HEK293 (cell line): ENCODE data around the gene PDE6B.

Source experiments
- CTCF ChIA-PET: fragments of 350-600 bp; formaldehyde crosslinking; extraction: SDS; loops from one replicate; lab custom pipeline; 2021; ENCODE audit warnings: antibody characterized with exemption; lab: Yijun Ruan, JAX
- POLR2A ChIA-PET: fragments of 300-600 bp; formaldehyde crosslinking; extraction: SDS; loops from one replicate; lab custom pipeline; 2020; ENCODE audit warnings: antibody characterized with exemption, inconsistent platforms; lab: Yijun Ruan, JAX
- H3K27ac ChIP-seq: fragments of 200-500 bp; sonication (Bioruptor generic); 2 replicates; pipeline ENCODE4 v1.5.1; 2014; ENCODE audit warnings: low read depth, low read length, control low read depth, inconsistent platforms; ENCODE audit errors: extremely low read depth
- H3K36me3 ChIP-seq, 2 experiments: fragments of 200-500 bp in 1 of 2; sonication (Bioruptor generic) in 1 of 2; 1 replicate in 1 of 2; 2 replicates in 1 of 2; pipeline ENCODE4 v1.5.1; 2014 to 2017; ENCODE audit warnings: inconsistent platforms in 2 of 2, low read length in 2 of 2; ENCODE audit not compliant: control insufficient read depth in 2 of 2, insufficient read depth in 1 of 2
- H3K4me1 ChIP-seq: fragments of 200-500 bp; sonication (Bioruptor generic); 2 replicates; pipeline ENCODE4 v1.5.1; 2014; ENCODE audit warnings: mild to moderate bottlenecking, low read length, inconsistent platforms; ENCODE audit not compliant: control insufficient read depth, insufficient read depth
- H3K4me3 ChIP-seq: 2 replicates; pipeline ENCODE4 v1.5.1; 2011; ENCODE audit warnings: low read depth, mild to moderate bottlenecking, control low read depth, low read length, moderate library complexity
- H3K9me3 ChIP-seq: fragments of 200-500 bp; sonication (Bioruptor generic); 2 replicates; pipeline ENCODE4 v1.5.1; 2014; ENCODE audit warnings: low read depth, low read length, inconsistent platforms; ENCODE audit not compliant: control insufficient read depth, insufficient read depth
- SETDB1 ChIP-seq: IDR thresholded peaks from one replicate; pipeline ENCODE4 v1.6.1; 2017; ENCODE audit warnings: mild to moderate bottlenecking, low read length, moderate library complexity, mixed read lengths; ENCODE audit not compliant: insufficient read length
- ZBTB1 ChIP-seq: fragments of 450-650 bp; formaldehyde crosslinking; IDR thresholded peaks from 2 replicates; pipeline ENCODE4 v1.5.1; 2016; ENCODE audit warnings: missing biosample characterization, missing genetic modification characterization
- ZFHX2 ChIP-seq: fragments of 450-650 bp; formaldehyde crosslinking; conservative IDR thresholded peaks from 2 replicates; pipeline ENCODE4 v1.5.1; 2016; ENCODE audit warnings: missing biosample characterization, missing genetic modification characterization
- ZNF133 ChIP-seq: fragments of 450-650 bp; formaldehyde crosslinking; IDR thresholded peaks from 2 replicates; pipeline ENCODE4 v1.5.1; 2016; ENCODE audit warnings: missing biosample characterization, missing genetic modification characterization
- ZNF184 ChIP-seq: fragments of 450-650 bp; IDR thresholded peaks from 2 replicates; pipeline ENCODE4 v1.5.1; 2018; ENCODE audit warnings: missing biosample characterization, mild to moderate bottlenecking, missing genetic modification characterization
- ZNF202 ChIP-seq: fragments of 450-650 bp; formaldehyde crosslinking; IDR thresholded peaks from 2 replicates; pipeline ENCODE4 v1.5.1; 2016; ENCODE audit warnings: missing biosample characterization, missing genetic modification characterization, borderline replicate concordance
- ZNF266 ChIP-seq: fragments of 450-650 bp; formaldehyde crosslinking; IDR thresholded peaks from 2 replicates; pipeline ENCODE4 v1.5.1; 2016; ENCODE audit warnings: missing biosample characterization, missing genetic modification characterization, low read depth
- ZNF521 ChIP-seq: fragments of 450-650 bp; formaldehyde crosslinking; IDR thresholded peaks from 2 replicates; pipeline ENCODE4 v1.5.1; 2017; ENCODE audit warnings: missing biosample characterization, mild to moderate bottlenecking, missing genetic modification characterization
- ZNF544 ChIP-seq: fragments of 450-650 bp; formaldehyde crosslinking; IDR thresholded peaks from 2 replicates; pipeline ENCODE4 v1.5.0; 2017; ENCODE audit warnings: missing biosample characterization, missing genetic modification characterization
- ZNF558 ChIP-seq: fragments of 450-650 bp; formaldehyde crosslinking; IDR thresholded peaks from 2 replicates; pipeline ENCODE4 v1.5.1; 2016; ENCODE audit warnings: missing biosample characterization, missing genetic modification characterization
- ZNF560 ChIP-seq: fragments of 450-650 bp; formaldehyde crosslinking; IDR thresholded peaks from 2 replicates; pipeline ENCODE4 v1.5.1; 2017; ENCODE audit warnings: missing biosample characterization, missing genetic modification characterization, borderline replicate concordance
- ZNF571 ChIP-seq: fragments of 450-650 bp; formaldehyde crosslinking; IDR thresholded peaks from 2 replicates; pipeline ENCODE4 v1.5.0; 2017; ENCODE audit warnings: missing biosample characterization, missing genetic modification characterization
- ZSCAN16 ChIP-seq: fragments of 450-650 bp; formaldehyde crosslinking; IDR thresholded peaks from 2 replicates; pipeline ENCODE4 v1.5.1; 2016; ENCODE audit warnings: missing biosample characterization, missing genetic modification characterization
- ZSCAN23 ChIP-seq: fragments of 450-650 bp; formaldehyde crosslinking; IDR thresholded peaks from 2 replicates; pipeline ENCODE4 v1.5.1; 2016; ENCODE audit warnings: missing biosample characterization, missing genetic modification characterization
- TF ChIP-seq, protein P1 (sequence below): fragments of 450-650 bp; IDR thresholded peaks from 2 replicates; pipeline ENCODE4 v1.5.1; 2018; ENCODE audit warnings: missing biosample characterization, missing genetic modification characterization
- TF ChIP-seq, protein P2 (sequence below): fragments of 450-650 bp; formaldehyde crosslinking; IDR thresholded peaks from 2 replicates; pipeline ENCODE4 v1.5.1; 2016; ENCODE audit warnings: missing biosample characterization, missing genetic modification characterization
- TF ChIP-seq, protein P3 (sequence below): fragments of 450-650 bp; formaldehyde crosslinking; IDR thresholded peaks from 2 replicates; pipeline ENCODE4 v1.5.1; 2016; ENCODE audit warnings: missing biosample characterization, missing genetic modification characterization
- TF ChIP-seq, protein P4 (sequence below): fragments of 450-650 bp; formaldehyde crosslinking; conservative IDR thresholded peaks from 2 replicates; pipeline ENCODE4 v1.5.1; 2016; ENCODE audit warnings: low read depth, missing biosample characterization, missing genetic modification characterization

The PDE6B gene

DNA sequence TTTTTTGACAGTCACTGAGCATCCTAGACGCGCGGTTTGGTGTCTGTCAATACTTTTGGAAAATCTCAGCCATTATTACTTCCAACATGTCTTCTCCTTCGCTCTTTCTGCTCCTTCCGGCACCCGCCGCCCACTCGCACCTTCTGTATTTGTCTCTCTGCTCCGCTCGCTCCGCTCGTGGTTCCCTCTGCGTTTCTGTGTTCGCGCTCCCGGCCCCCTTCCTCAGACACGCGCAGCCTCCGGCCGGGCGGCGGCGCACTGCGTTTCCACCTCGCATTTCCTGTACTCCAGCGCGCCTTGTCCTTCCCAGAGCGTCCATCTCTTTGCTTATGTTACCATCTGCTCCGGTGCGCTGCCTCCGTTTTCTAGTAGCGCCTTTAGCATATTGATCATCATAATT lies 21.1 kb downstream of the PDE6B start:
- H3K27ac ChIP-seq = no peak overlapping the region
- POLR2A ChIA-PET = no interaction called here
- H3K4me1 ChIP-seq = no peaks in the 10 kb centered on the region
- H3K36me3 ChIP-seq = no peaks in the 10 kb centered on the region
- no peak overlapping the region for H3K4me3 ChIP-seq
- TF ChIP-seq, protein P1, sequence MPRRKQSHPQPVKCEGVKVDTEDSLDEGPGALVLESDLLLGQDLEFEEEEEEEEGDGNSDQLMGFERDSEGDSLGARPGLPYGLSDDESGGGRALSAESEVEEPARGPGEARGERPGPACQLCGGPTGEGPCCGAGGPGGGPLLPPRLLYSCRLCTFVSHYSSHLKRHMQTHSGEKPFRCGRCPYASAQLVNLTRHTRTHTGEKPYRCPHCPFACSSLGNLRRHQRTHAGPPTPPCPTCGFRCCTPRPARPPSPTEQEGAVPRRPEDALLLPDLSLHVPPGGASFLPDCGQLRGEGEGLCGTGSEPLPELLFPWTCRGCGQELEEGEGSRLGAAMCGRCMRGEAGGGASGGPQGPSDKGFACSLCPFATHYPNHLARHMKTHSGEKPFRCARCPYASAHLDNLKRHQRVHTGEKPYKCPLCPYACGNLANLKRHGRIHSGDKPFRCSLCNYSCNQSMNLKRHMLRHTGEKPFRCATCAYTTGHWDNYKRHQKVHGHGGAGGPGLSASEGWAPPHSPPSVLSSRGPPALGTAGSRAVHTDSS (tag by site-specific recombination) = no peak
- TF ChIP-seq, all 188 proteins: peak for 0
- no peaks in the 10 kb centered on the region for H3K9me3 ChIP-seq
- CTCF ChIA-PET = no interaction called here

DNA sequence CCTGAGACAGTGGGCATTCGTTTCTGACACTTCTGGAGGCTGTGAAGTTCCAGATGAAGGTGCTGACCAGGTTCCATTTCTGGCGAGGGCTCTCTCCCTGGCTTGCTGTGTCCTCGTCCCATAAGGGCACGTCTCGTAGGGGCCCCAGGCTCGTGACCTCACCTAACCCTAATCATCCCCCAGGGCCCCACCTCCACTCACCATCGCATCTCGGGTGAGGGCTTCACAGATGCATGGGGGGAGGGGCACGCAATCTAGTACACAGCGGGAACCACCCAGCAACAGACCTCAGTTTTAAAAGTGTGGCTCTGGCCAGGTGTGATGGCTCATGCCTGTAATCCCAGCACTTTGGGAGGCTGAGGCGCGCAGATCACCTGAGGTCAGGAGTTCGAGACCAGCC lies 22.1 kb downstream of the PDE6B start:
- Histone ChIP-seq H3K27ac (no peak overlapping the region), H3K9me3 (no peaks in the 10 kb centered on the region), H3K4me3 (no peak overlapping the region), H3K4me1 (no peaks in the 10 kb centered on the region), H3K36me3 (no peaks in the 10 kb centered on the region)
- TF ChIP-seq, protein P2, sequence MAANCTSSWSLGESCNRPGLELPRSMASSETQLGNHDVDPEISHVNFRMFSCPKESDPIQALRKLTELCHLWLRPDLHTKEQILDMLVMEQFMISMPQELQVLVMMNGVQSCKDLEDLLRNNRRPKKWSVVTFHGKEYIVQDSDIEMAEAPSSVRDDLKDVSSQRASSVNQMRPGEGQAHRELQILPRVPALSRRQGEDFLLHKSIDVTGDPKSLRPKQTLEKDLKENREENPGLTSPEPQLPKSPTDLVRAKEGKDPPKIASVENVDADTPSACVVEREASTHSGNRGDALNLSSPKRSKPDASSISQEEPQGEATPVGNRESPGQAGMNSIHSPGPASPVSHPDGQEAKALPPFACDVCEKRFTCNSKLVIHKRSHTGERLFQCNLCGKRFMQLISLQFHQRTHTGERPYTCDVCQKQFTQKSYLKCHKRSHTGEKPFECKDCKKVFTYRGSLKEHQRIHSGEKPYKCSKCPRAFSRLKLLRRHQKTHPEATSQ (tag by site-specific recombination) = no peak
- TF ChIP-seq ZNF560 (tag by site-specific recombination) = no peak
- no peak for TF ChIP-seq ZNF184 (tag by site-specific recombination)
- TF ChIP-seq, protein P1 (tag by site-specific recombination) = no peak
- TF ChIP-seq ZNF571 = no peak
- TF ChIP-seq ZNF558 (tag by site-specific recombination) = no peak
- no peak for TF ChIP-seq ZNF266
- no peak for TF ChIP-seq ZBTB1 (tag by site-specific recombination)
- TF ChIP-seq SETDB1 = no peak
- no peak for TF ChIP-seq ZFHX2 (tag by site-specific recombination)
- no peak for TF ChIP-seq ZNF544 (tag by site-specific recombination)
- no peak for TF ChIP-seq ZSCAN23 (tag by site-specific recombination)
- no peak for TF ChIP-seq ZSCAN16
- TF ChIP-seq ZNF521 (tag by site-specific recombination) = no peak
- no peak for TF ChIP-seq ZNF133 (tag by site-specific recombination)
- TF ChIP-seq, protein P3, sequence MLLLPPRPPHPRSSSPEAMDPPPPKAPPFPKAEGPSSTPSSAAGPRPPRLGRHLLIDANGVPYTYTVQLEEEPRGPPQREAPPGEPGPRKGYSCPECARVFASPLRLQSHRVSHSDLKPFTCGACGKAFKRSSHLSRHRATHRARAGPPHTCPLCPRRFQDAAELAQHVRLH (tag by site-specific recombination) = no peak
- POLR2A ChIA-PET = no interaction called here
- CTCF ChIA-PET = no interaction called here

DNA sequence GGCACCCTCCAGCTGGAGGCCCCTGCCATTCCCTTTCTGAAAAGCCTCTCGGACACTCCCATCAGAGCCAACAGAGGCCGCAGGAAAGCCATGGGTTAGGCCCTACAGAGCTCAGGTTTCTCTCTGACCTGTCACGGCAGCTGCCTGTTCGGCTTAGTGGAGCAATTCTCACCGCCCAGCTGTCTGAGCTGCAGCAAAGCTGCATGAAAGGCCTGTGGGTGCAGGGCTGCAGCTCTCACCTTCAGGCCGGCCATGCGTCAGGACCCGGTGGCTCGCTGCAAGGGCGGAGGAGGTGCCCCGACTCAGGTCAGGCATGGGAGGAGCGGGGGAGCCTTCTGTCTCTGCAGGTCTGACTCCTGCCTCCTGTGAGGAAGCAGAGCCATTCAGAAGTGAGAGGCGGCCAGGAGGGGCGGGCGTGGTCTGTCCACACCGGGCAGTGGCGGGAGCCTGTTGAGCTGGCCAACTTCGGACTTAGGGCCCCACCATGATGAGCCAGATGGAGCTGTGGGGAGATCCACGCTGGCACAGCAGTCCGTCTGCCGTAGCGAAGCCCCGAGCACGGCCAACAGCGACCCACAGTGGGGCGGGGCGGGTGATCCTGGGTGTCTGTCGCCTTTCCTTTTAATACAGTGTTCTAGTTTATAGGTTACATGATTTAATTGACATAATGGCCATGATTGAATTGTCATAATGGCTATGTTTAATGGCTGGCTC lies 23.4 kb downstream of the PDE6B start:
- no peaks in the 10 kb centered on the region for H3K36me3 ChIP-seq
- ChIA-PET POLR2A (no interaction called here), CTCF (no interaction called here)
- no peak overlapping the region for H3K27ac ChIP-seq
- H3K9me3 ChIP-seq = no peaks in the 10 kb centered on the region
- no peak overlapping the region for H3K4me3 ChIP-seq
- no peaks in the 10 kb centered on the region for H3K4me1 ChIP-seq
- TF ChIP-seq, protein P4, sequence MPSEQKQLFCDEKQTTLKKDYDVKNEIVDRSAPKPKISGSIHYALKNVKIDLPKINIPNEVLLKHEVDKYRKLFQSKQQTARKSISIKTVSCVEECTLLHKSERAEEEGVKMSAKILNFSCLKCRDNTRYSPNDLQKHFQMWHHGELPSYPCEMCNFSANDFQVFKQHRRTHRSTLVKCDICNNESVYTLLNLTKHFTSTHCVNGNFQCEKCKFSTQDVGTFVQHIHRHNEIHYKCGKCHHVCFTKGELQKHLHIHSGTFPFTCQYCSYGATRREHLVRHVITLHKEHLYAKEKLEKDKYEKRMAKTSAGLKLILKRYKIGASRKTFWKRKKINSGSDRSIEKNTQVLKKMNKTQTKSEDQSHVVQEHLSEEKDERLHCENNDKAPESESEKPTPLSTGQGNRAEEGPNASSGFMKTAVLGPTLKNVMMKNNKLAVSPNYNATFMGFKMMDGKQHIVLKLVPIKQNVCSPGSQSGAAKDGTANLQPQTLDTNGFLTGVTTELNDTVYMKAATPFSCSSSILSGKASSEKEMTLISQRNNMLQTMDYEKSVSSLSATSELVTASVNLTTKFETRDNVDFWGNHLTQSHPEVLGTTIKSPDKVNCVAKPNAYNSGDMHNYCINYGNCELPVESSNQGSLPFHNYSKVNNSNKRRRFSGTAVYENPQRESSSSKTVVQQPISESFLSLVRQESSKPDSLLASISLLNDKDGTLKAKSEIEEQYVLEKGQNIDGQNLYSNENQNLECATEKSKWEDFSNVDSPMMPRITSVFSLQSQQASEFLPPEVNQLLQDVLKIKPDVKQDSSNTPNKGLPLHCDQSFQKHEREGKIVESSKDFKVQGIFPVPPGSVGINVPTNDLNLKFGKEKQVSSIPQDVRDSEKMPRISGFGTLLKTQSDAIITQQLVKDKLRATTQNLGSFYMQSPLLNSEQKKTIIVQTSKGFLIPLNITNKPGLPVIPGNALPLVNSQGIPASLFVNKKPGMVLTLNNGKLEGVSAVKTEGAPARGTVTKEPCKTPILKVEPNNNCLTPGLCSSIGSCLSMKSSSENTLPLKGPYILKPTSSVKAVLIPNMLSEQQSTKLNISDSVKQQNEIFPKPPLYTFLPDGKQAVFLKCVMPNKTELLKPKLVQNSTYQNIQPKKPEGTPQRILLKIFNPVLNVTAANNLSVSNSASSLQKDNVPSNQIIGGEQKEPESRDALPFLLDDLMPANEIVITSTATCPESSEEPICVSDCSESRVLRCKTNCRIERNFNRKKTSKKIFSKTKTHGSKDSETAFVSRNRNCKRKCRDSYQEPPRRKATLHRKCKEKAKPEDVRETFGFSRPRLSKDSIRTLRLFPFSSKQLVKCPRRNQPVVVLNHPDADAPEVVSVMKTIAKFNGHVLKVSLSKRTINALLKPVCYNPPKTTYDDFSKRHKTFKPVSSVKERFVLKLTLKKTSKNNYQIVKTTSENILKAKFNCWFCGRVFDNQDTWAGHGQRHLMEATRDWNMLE = no peak
- TF ChIP-seq ZNF202 (tag by site-specific recombination) = no peak
- TF ChIP-seq, protein P2 (tag by site-specific recombination) = no peak
- no peak for TF ChIP-seq ZNF544 (tag by site-specific recombination)
- TF ChIP-seq ZNF133 (tag by site-specific recombination) = no peak
